Activated effector memory CD4-positive, alpha-beta T cell treated with anti-CD3 and anti-CD28 coated beads, Interleukin-2, amount 50 U/mL, for 16 hours (primary cell): ENCODE results near the gene RINL.
"Not testable (repeated sequence)": the region's sequence is repeated elsewhere in the genome, so short reads cannot be mapped to it uniquely, and the experiment has no call there.

ENCODE experiments used
- DNase-seq: peaks from one replicate; pipeline ENCODE4 v3.0.0-alpha.2; 2020

The RINL gene

DNA sequence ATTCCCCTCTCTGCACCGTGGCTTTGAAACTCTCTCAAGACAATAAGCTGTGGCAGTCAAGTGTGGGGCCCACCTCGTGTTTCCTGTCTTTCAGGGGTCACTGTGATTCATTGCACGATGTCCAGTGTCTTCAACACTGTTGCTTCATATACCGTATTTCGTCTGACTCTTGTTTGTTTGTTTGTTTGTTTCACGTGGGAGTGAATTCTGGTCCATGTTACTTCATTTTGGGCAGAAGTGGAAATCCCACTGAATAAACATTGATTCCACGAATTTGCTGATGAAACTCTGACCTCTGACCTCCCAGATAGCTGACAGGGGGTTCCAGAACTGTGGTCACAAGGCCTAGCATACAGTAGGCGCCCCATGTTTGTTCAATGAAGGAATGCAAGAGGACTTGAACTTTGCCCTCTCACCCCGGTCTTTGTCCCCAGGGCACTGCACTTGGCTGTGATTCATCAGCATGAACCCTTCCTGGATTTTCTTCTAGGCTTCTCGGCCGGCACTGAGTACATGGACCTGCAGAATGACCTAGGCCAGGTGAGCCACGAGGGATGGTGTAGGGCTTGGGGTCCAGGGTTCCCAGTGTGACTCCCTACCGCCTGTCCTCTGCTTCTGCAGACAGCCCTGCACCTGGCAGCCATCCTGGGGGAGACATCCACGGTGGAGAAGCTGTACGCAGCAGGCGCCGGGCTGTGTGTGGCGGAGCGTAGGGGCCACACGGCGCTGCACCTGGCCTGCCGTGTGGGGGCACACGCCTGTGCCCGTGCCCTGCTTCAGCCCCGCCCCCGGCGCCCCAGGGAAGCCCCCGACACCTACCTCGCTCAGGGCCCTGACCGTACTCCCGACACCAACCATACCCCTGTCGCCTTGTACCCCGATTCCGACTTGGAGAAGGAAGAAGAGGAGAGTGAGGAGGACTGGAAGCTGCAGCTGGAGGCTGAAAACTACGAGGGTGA lies 26.8 kb upstream of the RINL start:
- no peak for DNase-seq

DNA sequence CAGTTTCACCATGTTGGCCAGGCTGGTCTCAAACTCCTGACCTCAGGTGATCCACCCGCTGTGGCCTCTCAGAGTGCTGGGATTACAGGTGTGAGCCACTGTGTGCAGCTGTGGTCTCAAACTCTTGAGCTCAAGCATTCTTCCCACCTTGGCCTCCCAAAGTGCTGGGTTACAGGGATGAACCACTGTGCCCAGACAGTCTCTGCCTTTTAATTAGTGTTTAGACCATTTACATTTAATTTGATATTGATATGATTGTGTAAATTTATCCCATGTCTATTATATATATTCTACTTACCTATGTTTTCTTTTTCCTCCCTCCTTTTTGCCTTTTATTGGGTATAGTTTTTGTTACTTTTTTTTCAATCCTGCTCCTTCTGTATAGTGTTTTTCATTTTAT lies 23.6 kb upstream of the RINL start:
- no peak for DNase-seq

DNA sequence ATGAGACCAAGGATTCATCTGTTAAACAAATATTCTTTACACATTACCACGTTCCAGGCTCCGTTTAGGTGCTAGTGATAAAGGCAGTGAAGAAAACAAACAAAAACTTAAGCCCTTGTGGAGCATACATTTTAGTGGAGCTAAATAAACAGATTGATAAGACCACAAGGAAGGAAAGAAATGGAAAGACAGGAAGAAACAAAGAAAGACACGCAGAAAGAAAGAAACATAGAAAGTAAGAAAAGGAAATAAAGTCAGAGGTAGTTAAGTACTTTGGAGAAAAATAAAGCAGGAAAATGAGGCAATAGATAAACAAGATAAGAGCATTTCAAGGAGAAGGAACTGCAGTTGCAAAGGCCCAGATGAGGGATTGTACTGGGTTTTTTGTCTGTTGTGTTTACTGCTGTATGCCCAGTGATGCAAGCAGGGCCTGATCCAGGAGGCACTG lies 22.7 kb upstream of the RINL start:
- no peak for DNase-seq

DNA sequence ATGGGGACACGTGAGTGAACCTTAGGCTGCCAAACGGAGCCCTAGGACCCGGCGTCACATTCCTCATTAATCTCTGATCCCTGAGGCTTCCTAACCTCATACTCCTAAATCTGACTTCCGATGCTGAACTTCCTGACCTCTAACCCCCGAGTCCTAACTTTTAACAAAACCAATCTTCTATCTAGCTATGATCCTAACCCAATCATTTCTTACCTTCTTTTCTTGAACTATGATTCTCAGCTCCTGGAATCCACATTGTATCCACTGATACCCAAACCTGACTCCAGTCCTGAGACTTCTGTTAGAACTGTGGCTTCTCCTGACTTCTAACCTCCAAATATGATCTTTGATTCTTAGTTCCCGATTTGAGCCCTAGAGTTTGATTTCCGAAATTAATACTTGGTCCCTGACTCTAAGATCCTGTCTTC lies 22.1 kb upstream of the RINL start:
- no peak for DNase-seq

DNA sequence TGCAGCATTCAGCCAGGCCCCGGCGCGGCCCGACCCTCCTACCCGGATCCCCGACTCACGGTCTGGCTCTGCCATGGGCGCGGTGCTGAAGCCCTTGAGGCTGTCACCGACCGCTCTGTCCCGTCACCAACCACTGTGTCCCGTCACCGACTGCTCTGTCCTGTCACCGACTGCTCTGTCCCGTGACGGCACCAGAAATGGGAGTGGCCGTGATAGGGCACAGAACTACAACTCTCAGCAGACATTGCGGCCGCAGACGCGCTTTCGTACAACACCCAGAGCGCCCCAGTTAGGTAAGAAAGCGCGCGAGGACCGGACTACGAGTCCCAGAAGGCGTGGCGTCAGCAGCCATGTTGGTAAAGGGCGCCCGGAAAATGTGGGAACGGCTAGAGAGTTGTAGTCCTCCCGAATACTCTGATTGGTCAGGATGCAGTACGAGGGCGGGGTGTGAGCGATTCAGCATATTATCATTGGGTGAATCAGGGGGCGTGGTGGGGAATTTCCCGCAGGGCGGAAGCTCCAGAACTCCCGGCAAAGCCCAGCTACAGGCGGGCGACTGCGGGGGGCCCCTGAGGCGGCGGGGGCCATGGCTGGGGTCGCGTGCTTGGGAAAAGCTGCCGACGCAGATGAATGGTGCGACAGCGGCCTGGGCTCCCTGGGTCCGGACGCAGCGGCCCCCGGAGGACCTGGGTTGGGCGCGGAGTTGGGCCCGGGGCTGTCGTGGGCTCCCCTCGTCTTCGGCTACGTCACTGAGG lies 21.5 kb upstream of the RINL start, which contains the start of the genes NFKBIB and SIRT2:
TSS of gene NFKBIB (plus strand) at position 523 of the 755 bp plus-strand sequence. CDS start at position 587, 64 bp downstream.
TSS of gene SIRT2 (minus strand) at position 172 of the 755 bp plus-strand sequence. CDS start at position 75, 97 bp downstream.
- DNase-seq, result peak; percentile 100

DNA sequence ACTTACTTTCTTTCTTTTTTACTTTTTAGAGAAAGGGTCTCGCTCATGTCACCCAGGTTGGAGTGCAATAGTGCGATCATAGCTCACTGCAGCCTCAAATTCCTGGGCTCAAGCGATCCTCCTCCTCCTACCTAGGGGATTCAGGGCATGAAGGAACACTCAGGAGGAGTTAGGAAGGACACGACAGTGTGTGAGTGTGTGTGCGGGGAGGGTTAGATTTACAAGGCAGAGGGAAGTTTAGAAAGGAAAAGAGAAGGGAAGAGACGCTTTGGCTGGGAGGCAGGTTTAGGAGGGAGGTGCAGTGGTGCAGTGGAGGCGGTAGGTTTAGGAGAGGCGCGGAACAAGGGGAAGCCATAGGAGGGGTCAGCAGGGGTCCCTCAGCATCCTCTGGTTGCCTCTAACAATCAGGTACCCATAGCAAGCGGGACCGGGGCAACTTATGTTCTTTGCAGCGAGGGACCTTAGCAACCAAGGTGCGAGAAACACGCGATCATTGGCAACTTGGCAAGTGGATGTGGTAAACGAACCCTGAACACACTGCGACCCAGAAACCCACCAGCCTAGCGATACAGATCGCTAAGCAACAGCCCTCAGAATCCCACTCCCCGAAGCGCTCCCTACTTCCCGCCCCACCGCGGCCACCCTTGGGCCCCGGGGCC lies 20.8 kb upstream of the RINL start:
- no peak for DNase-seq

DNA sequence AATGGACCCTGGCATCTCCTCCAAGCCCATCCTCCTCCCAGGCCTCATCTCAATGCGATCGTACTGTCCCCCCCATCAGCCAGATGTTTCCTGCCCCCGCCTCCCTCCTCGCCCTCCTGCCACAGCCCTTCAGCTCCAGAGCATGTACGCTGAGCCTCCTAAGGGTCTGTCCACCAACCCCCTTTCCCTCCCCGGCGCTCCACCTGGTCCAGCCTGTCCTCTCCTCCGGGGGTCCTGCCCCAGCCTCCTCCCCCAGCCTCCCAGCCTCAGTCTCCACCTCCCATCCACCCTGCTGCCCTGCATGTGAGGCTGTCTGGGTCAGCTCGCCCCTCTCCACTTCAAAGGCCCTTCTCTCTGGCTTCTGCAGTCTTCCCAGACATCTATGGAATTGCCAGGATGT lies 16.9 kb upstream of the RINL start:
- DNase-seq, result no peak

DNA sequence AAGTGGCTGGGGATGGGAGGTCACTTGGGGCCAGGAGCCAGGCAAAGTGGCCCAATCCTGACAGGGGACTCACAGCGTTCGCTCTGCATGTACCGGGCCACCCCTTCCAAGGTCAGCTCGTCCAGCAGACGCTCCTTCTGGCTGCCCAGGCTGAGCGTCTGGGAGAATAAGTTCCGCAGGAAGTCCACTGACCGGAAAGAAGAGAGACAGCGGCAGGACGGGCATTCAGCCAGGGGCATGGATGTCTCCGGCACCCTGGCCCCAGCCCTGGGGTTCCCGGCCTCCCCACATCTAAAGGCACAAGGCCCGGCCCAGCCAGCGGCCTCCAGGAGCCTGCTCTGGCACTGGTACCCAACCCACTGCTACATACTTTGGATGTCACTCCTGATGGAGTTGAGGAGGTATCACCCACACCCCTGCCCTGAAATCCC lies 15.3 kb upstream of the RINL start:
- DNase-seq, result no peak

DNA sequence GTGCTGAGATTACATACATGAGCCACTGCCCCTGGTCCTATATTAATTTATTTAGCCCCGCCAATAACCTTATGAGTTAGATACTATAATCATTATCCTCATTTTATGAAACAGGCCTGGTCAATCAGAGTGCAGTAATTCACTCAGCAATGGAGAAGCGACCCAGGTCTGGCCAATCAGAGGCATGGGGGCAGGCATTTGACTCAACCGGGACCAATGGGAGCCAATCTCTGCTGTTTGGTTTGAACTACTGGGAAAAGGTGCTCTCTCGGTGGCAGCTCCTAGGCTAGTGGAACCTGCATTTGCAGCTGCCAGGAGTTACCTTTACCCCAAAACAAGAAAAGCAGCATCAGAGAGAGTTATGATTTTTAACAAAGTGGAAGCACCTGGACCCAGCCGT lies 14.8 kb upstream of the RINL start:
- no peak for DNase-seq

DNA sequence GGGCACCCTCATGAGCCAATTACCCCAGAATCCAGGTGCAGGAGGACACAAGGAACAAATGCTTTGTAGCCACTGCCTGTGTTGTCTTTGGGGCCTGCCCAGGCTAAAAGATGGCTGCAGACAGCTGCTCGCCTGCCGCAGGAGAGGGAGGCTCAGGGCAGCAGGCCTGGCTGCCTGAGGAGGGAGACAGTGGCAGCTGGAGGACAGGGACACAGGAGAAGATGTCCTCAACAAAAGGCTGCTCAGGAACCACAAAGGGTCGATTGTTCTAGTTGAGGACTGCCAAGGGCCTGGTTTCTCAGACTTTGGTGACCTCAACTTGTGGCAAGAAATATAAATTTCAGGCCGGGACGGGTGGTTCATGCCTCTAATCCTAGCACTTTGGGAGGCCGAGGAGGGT lies 13.7 kb upstream of the RINL start:
- DNase-seq, result no peak

DNA sequence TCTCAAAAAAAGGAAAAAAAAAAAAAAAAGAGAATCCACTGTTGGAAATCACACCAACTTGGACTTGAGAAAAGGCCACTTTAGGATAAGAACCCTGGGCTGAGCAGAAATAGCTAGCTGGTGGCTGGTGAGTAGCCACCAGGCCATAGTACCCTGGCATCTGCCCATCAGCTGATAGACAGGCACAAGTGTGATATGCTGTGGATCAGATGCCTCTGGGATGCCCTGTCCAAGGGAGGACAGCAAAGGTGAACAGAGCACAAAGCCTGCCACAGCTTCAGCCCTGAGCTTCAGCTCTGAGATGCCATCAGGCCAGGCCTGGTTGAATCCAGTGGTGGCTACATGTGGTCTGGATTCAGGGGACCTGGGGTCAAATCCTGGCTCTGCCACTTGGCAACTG lies 12.6 kb upstream of the RINL start:
- no peak for DNase-seq

DNA sequence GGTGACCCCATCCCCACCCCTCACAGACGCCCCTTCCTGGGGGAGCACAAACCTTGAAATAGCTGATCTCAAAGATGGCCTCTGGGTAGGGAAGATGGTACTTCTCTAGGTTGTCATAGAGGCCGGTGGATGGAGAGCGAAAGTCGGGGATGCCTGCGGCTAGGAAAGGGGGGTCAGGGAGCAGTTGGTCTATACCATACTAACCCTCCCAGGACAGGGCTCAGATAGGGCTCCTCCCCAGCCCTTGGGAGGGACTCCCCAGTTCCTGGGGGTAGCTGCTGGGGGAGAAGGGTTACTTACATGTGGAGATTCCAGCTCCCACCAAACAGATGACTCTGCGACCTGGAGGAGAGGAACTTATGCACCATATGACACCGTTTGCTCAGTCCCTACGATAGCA lies 11.7 kb upstream of the RINL start:
- no peak for DNase-seq

DNA sequence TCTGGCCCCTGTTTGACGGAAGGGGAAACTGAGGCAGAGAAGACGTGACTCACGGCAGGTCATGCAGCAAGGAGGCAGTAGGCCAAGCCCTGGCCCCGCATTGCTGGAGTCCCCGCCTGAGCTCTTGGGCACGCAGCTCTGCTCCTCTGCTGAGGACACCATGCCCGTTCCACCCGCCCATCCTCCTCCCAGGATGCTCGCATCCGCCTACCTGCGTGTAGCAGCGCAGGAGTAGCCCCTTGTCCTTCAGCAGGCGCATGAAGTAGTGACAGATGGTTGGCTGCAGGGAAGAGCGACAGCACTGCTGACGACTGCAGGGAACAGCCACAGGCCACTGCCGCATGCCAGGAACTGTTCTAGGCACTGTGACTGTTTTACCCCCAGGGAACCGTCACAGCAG lies 10.8 kb upstream of the RINL start:
- no peak for DNase-seq

DNA sequence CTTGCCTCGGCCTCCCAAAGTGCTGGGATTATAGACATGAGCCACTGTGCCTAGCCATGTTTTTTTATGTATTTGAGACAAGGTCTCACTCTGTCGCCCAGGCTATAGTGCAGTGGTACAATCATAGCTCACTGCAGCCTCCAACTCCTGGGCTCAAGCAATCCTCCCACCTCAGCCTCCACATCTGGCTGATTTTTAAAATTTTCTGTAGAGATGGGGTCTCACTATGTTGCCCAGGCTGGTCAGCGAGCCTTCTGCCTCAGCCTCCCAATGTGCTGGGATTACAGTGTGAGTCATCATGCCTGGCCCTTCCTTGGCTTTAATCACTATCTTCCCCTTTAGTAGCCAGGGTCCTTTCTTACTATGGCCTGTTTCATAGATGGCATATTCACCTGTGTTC lies 6.6 kb upstream of the RINL start:
- DNase-seq, result not testable (repeated sequence)

DNA sequence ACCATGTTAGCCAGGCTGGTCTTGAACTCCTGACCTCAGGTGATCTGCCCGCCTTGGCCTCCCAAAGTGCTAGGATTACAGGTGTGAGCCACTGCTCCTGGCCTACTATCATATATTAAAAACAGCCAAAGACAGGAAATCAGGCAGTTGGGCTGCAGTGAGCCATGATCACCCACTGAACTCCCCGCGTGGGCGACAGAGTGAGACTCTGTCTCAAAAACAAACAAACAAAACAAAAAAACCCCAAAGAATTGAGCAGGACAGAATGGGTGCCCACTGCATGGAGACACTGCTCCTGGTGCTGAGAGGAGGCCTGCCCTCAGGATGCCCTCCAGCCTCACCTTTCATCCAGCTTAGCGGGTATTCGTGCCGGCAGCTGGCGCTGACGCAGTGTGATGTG lies 5.2 kb upstream of the RINL start:
- DNase-seq, result no peak

DNA sequence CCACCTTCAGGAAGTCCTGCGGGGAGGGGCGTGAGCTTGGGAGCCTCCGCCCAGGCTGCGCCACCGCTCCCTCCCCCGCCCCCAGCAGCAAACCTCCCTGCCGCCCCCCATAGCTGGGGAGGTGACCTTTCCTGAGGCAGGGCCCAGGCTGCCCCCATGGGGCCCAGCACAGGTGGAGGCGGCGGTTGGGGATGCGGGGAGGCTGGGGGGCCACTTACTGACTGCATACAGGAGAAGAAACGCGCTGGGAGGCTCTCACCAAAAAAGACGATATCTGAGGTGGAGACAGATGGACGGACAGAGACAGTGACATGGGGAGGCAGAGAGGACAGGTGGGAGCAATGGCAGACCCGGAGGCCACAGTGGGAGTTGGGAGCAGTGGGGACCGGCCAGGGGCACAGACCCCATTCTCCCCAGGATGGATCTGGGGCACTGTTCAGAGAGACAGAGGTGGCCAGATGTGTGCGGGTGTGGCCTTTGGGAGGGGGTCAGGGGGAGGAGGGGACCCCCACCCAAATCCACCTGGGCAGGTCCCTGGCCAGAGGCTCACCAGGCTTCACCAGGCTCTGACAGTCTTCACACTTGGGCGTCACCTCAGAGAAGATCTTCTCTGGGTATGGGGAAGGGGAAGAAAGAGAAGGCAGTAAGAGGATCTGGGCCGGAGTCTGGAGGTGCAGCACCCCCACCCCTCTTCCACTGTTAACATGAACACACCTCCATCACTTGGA lies 3.0 kb upstream of the RINL start:
- DNase-seq, result no peak

DNA sequence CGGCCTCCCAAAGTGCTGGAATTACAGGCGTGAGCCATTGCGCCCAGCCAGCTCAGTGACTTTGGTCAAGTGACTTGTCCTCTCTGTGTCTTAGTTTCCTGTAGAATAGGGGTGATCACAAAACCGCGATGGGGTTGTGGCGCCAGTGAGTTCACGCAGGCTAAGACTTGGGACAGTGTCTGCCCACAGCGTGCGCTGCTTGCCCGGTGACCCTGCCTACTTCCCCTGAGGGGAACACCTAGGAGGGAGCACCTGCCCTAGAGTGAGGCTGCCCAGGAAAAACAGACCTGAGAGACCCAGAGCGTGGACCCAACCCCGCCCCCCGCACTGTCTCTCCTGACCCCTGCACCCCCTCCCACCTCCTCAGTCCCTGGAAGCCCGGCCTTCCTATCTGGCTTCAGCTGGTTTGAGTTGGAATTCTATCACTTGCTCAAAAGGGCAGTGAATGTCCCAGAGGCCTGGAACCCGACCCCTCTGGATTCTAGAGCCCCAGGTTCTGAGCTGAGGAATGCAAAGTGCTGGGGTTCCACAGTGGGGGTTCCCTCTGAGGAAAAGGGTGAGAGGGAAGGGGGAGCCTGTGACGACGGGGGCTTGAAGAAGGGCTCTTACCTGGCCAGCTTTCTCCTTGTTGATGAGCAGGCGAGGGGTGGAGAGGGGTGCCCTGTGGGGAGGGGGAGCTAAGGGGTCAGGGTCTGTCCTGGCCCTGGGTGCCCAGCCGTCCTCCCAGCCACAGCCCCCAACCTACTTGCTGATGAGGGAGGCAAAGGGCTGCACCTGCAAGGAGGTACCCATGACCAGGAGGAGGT lies 2.2 kb upstream of the RINL start:
- no peak for DNase-seq

DNA sequence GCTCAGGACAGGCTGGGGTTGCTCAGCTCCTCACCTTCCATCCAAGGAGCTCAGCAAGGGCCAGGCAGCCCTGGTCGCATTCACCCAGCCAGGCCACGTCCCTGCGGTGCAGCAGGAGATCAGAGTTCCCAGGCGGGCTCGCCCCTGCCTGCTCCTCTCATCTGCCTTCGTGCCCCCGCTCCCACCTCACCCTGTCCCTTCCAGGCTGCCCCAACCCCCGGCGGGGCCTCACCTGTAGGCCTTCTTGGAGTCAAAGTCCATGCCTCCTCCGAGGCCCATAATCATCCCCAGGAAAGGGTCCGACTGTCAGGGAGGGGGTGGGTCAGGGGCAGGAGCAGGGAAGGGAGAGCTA lies 1.3 kb upstream of the RINL start:
- DNase-seq, result no peak

DNA sequence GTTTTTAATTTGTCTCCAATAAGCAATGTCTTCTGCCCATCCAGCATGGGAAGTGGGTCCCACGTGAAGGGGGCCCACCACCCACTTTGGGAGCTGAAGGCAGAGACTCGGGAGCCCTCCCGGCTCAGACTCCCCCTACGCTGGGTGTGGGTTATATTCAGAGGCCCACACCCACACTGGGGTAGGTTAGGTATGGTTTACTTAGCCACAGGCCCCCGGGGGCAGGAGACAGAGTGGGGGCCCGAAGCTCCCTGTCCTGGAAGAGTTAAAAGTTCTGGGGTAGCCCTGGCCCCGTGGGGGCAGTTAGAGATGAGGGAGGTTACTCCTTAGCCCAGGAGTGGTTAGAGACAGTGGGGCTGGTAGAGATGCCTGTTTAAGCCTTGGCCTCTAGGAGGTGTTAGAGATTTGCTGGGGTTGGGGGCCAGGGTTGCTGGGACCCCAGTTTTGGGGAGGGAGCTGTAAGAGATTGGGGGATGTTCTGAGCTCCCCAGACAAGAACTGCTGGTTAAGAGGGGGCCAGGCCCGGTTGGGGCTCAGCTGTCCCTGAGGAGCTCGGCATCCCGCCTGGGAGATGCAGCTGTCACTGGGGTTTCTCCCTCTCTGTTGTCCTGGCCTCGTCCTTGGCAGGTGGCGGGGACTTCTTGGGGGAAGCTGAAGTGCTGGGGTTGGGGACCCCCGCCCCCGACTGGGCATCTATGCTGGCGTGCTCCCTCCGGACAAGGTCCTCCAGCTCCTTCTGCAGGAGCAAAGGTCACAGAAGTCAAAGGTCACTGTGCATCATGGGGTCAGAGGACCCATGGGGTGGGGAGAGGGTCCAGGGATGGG lies 712 bp upstream of the RINL start:
- DNase-seq, result no peak

DNA sequence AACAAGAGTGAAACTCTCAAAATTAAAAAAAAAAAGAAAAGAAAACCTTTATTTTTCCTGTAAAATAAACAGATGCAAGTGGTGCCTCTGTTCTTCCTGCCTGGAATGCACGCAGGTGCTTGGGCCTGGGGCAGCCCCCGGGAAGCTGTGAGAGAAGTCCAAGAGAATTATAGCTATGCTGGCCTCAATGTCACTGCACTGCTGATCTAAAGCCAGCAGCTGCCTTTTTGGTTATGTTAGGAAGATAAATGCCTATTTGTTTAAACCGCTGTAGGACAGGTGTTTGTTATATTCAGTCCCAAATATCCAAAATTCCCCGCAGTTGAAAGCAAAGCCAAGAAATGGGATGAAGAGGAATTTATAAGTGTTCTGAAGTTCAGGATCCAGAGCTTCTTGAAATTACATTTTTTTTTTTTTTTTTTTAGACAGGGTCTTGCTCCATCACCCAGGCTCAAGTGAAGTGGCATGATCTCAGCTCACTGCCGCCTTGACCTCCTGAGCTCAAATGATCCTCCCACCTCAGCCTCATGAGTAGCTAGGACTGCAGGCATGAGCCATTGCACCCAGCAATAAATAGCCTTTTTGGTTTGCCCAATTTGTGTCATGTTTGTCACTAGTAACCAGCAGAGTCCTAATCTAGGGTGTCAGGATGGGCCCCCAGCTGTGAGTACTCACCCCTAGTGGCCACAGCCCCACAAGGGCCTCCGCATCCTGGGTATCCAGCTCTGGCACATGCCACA lies 2.2 kb downstream of the RINL start:
- no peak for DNase-seq
